T-cell (primary cell): ENCODE data around the gene TEN1. TPM values are rescaled to one million over a fixed set of nuclear protein-coding genes. Genes with fewer than 3 reads are reported as not detected.
"Not testable (repeated sequence)": the region's sequence is repeated elsewhere in the genome, so short reads cannot be mapped to it uniquely, and the experiment has no call there.

Experiments used
- ATAC-seq, 4 experiments: fragments of 200-7000 bp in 3 of 4; fragments of 150-1000 bp in 1 of 4; cut with Tn5 transposase; replicated peaks in 1 of 4; 1 replicate in 3 of 4; 2 replicates in 1 of 4; pipeline ENCODE4 v1.10.0; 2021; ENCODE audit warnings: moderate library complexity in 3 of 4, mild to moderate bottlenecking in 2 of 4, moderate number of reproducible peaks in 1 of 4
- CTCF ChIA-PET, 2 donors: fragments of 300-600 bp; sonication (Branson Sonifier 250); formaldehyde crosslinking; loops; one replicate each; lab custom pipeline; 2022; ENCODE audit warnings: antibody characterized with exemption in 2 of 2; lab: Charles Lee
- POLR2A ChIA-PET, 2 donors: fragments of 300-600 bp; sonication (Branson Sonifier 250); formaldehyde crosslinking; loops; one replicate each; lab custom pipeline; 2022; ENCODE audit warnings: antibody characterized with exemption in 2 of 2; lab: Charles Lee
- DNase-seq, 35 experiments: peaks; one replicate each; pipeline versions ENCODE4 v3.0.0 to v3.0.0-alpha.2; 2013 to 2023
- H3K27ac ChIP-seq: one replicate; pipeline ENCODE4 v1.5.1; 2013; ENCODE audit warnings: low read length
- H3K27me3 ChIP-seq, 2 experiments: replicated peaks in 1 of 2; 1 replicate in 1 of 2; 2 replicates in 1 of 2; pipeline versions ENCODE4 v1.6.1 to v1.7.0; 2013; ENCODE audit warnings: low read length in 1 of 2, mixed read lengths in 1 of 2; ENCODE audit not compliant: control insufficient read depth in 2 of 2, insufficient read depth in 2 of 2; ENCODE audit errors: extremely low read depth in 1 of 2
- H3K36me3 ChIP-seq, 2 donors: 1 replicate in 1 of 2; 2 replicates in 1 of 2; pipeline versions ENCODE4 v1.6.1 to v1.7.0; 2013; ENCODE audit warnings: low read length in 1 of 2; ENCODE audit not compliant: control insufficient read depth in 2 of 2, insufficient read depth in 1 of 2; ENCODE audit errors: extremely low read depth in 1 of 2
- H3K4me1 ChIP-seq, 2 experiments: 1 replicate in 1 of 2; 2 replicates in 1 of 2; pipeline versions ENCODE4 v1.6.1 to v1.7.0; 2013; ENCODE audit warnings: low read length in 2 of 2, mixed read lengths in 1 of 2; ENCODE audit not compliant: insufficient read depth in 2 of 2, control insufficient read depth in 1 of 2; ENCODE audit errors: extremely low read depth in 1 of 2
- H3K4me3 ChIP-seq, 2 donors: 1 replicate in 1 of 2; 2 replicates in 1 of 2; pipeline versions ENCODE4 v1.5.1 to v1.7.0; 2013; ENCODE audit warnings: mild to moderate bottlenecking in 2 of 2, low read length in 1 of 2, moderate library complexity in 1 of 2; ENCODE audit not compliant: control insufficient read depth in 1 of 2; ENCODE audit errors: extremely low read depth in 1 of 2
- H3K9me3 ChIP-seq: 2 replicates; pipeline ENCODE4 v1.7.0; 2013
- H3K27ac Mint-ChIP-seq, 2 donors: one replicate each; pipeline ENCODE4 v1.8.0; 2020 to 2021; ENCODE audit warnings: mild to moderate bottlenecking in 2 of 2, mixed read lengths in 2 of 2
- H3K27me3 Mint-ChIP-seq, 2 donors: one replicate each; pipeline ENCODE4 v1.8.0; 2021 to 2022; ENCODE audit warnings: mixed read lengths in 2 of 2
- H3K36me3 Mint-ChIP-seq: one replicate; pipeline ENCODE4 v1.8.0; 2021; ENCODE audit warnings: mixed read lengths
- H3K4me1 Mint-ChIP-seq, 3 donors: one replicate each; pipeline ENCODE4 v1.8.0; 2020 to 2022; ENCODE audit warnings: mixed read lengths in 3 of 3, mild to moderate bottlenecking in 1 of 3
- H3K4me3 Mint-ChIP-seq, 3 donors: one replicate each; pipeline ENCODE4 v1.8.0; 2020 to 2022; ENCODE audit warnings: mild to moderate bottlenecking in 3 of 3, mixed read lengths in 3 of 3, moderate library complexity in 3 of 3
- H3K9me3 Mint-ChIP-seq, 3 donors: one replicate each; pipeline ENCODE4 v1.8.0; 2020 to 2022; ENCODE audit warnings: mixed read lengths in 3 of 3
- WGBS: methylation state at CpG from one replicate; pipeline ENCODE4 v1.1.5; 2013; ENCODE audit warnings: missing lambda C conversion rate; ENCODE audit not compliant: insufficient coverage; 5-methylcytosine and 5-hydroxymethylcytosine counted together
- total RNA-seq, 35 experiments: library from RNA in 6 of 35; stranded (reverse) in 6 of 35; fragments of 120-200 nt in 1 of 35; gene quantifications; one replicate each; pipeline versions ENCODE4 v1.2.1 to v1.2.4 and lab custom pipeline; 2013 to 2026

Gene TEN1
- total RNA-seq, 5 donors from 2014 or later (not counting 1 experiment from before 2014, with no cell fraction given), result 12.8 to 15.3 (median 14.3) TPM

DNA sequence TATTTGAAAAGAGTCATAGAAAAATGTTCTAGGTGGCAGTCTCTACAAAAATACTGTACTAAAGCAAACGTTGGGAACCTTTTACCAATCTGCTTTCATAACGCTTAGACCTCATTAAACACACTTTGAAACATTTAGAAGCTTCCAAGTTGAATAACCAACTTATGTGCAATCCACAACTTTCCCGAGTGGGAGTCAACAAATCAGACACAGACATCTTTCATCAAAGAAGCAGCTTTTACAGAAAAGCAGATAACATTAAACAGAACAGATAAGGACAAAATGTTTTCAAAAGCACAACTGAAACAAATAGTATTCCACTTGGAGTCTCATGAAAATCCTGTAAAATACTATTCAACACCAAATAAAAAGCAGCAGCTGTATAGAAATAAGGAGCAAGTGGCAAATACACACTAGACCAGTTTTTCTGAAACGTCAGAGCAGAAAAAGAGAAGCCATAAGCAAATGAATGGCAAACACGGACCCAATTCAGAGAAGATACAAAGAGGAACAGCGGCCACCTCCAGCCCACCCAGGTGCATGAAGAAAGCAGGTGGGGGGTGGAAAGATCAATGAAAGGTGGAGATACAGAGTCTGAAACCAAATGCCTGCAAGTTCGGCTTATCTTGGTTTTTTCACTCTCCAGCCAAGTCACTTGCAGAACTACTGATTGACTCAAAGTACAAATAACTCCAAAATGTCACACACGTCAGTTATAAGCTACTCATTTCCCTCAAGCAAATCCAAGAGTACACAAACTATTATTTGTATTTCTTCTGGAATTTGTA lies 19.8 kb upstream of the TEN1 start:
- Mint-ChIP-seq H3K4me3 (no peak overlapping the region), H3K36me3 (peaks cover 28% of the 10 kb centered on the region), H3K9me3 (no peaks in the 10 kb centered on the region), H3K27me3 (no peaks in the 10 kb centered on the region), H3K4me1 (peaks cover 3 to 12% (median 11%) of the 10 kb centered on the region in 3 donors), H3K27ac (no peak overlapping the region)
- Histone ChIP-seq H3K9me3 (no peaks in the 10 kb centered on the region), H3K4me1 (no peaks in the 10 kb centered on the region), H3K36me3 (peaks cover 12 to 28% of the 10 kb centered on the region in 2 donors), H3K27me3 (no peaks in the 10 kb centered on the region), H3K4me3 (no peak overlapping the region), H3K27ac (no peak overlapping the region)
- ATAC-seq, result no peak
- DNase-seq, result no peak
- ChIA-PET CTCF (interaction anchor here in 1 of 2 donors (0.6 kb wide), 1 partner anchor 94 kb away, joined by 3 read pairs; no protein-coding TSS in a partner anchor), POLR2A (interaction anchor here in 1 of 2 donors (0.5 kb wide), 1 partner anchor 104 kb away, joined by 8 read pairs; the partner anchor contains the start of gene WBP2)
- WGBS, result 92% methylated on average over 2 of the region's 8 CpGs

- no peak for ATAC-seq
- CTCF ChIA-PET, result interaction anchor here in 1 of 2 donors (0.6 kb wide), 1 partner anchor 88 kb away, joined by 3 read pairs; no protein-coding TSS in a partner anchor
These were observed 19.1 kb upstream of the TEN1 start for GRCh38 chr17:75959839-75960511.

DNA sequence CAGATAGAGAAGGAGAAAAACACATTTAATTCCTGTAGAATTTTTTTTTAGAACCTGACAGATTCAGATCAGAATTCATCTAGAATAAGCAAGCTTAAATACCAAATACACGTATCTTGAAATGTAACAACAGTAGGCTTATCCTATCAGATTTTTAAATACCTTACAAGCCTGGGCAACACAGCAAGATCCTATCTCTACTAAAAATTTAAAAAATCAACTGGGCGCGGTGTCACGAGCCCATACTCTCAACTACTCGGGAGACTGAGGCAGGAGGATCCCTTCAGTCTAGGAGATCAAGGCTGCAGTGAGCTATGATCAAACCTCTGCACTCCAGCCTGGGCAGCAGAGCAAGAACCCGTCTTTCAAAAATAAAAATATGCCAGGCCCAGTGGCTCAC lies 13.6 kb upstream of the TEN1 start:
- H3K27ac Mint-ChIP-seq, result no peak overlapping the region
- H3K9me3 Mint-ChIP-seq, result no peaks in the 10 kb centered on the region
- ChIA-PET CTCF (interaction anchor here (0.6 to 0.7 kb wide), 3 partner anchors 25 to 1497 kb away, joined by 3 to 5 read pairs (median 3); no protein-coding TSS in a partner anchor), POLR2A (interaction anchor here (0.6 kb wide), 2 partner anchors 9 to 162 kb away, joined by 3 to 7 read pairs; no protein-coding TSS in a partner anchor)
- Histone ChIP-seq H3K4me1 (no peaks in the 10 kb centered on the region), H3K4me3 (no peak overlapping the region), H3K27me3 (no peaks in the 10 kb centered on the region), H3K36me3 (peaks cover 0 to 9% of the 10 kb centered on the region in 2 donors), H3K9me3 (no peaks in the 10 kb centered on the region), H3K27ac (no peak overlapping the region)
- H3K36me3 Mint-ChIP-seq, result peaks cover 19% of the 10 kb centered on the region
- DNase-seq (no peak), ATAC-seq (no peak)
- H3K4me3 Mint-ChIP-seq, result no peak overlapping the region
- peaks cover 13 to 22% (median 18%) of the 10 kb centered on the region in 3 donors for H3K4me1 Mint-ChIP-seq
- WGBS, result 96% methylated on average over 4 of the region's 6 CpGs
- H3K27me3 Mint-ChIP-seq, result no peaks in the 10 kb centered on the region

More at GRCh38 chr17:75959839-75960511, 19.1 kb upstream of the TEN1 start:
- H3K36me3 ChIP-seq, result peaks cover 11 to 24% of the 10 kb centered on the region in 2 donors
- H3K27me3 ChIP-seq, result no peaks in the 10 kb centered on the region
- DNase-seq, result no peak
- Mint-ChIP-seq H3K36me3 (peaks cover 31% of the 10 kb centered on the region), H3K4me1 (peaks cover 3 to 16% (median 14%) of the 10 kb centered on the region in 3 donors), H3K27ac (no peak overlapping the region), H3K27me3 (no peaks in the 10 kb centered on the region), H3K4me3 (no peak overlapping the region), H3K9me3 (no peaks in the 10 kb centered on the region)
- no peaks in the 10 kb centered on the region for H3K9me3 ChIP-seq
- H3K4me3 ChIP-seq, result no peak overlapping the region
- POLR2A ChIA-PET, result no interaction called here
- no peak overlapping the region for H3K27ac ChIP-seq
- H3K4me1 ChIP-seq, result no peaks in the 10 kb centered on the region
- WGBS, result 97% methylated on average over 7 of the region's 11 CpGs

DNA sequence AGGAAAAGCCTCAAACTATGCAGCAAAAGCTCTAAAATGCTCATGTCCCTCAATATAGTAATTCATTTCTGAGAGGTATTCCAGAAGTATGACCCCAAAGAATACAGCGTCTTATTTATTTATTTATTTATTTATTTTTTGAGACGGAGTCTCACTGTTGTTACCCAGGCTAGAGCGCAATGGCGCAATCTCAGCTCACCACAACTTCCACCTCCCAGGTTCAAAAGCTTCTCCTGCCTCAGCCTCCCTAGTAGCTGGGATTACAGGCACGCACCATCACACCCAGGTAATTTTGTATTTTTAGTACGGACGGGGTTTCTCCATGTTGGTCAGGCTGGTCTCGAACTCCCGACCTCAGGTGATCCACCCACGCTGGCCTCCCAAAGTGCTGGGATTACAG lies 10.0 kb upstream of the TEN1 start:
- H3K9me3 ChIP-seq, H3K4me1 ChIP-seq, H3K27me3 Mint-ChIP-seq, H3K4me3 Mint-ChIP-seq, H3K27me3 ChIP-seq, H3K4me3 ChIP-seq, H3K27ac Mint-ChIP-seq, ATAC-seq, H3K27ac ChIP-seq, DNase-seq, H3K9me3 Mint-ChIP-seq: not testable (repeated sequence)
- peaks cover 0 to 16% of the 10 kb centered on the region in 2 donors for H3K36me3 ChIP-seq
- 100% methylated on average over 1 of the region's 10 CpGs for WGBS
- ChIA-PET POLR2A (interaction anchor here in 1 of 2 donors (0.7 kb wide), 1 partner anchor 1258 kb away, joined by 4 read pairs; no protein-coding TSS in a partner anchor), CTCF (interaction anchor here in 1 of 2 donors (0.7 kb wide), 1 partner anchor 38 kb away, joined by 3 read pairs; no protein-coding TSS in a partner anchor)
- Mint-ChIP-seq H3K4me1 (peaks cover 18 to 23% (median 18%) of the 10 kb centered on the region in 3 donors), H3K36me3 (peaks cover 18% of the 10 kb centered on the region)

DNA sequence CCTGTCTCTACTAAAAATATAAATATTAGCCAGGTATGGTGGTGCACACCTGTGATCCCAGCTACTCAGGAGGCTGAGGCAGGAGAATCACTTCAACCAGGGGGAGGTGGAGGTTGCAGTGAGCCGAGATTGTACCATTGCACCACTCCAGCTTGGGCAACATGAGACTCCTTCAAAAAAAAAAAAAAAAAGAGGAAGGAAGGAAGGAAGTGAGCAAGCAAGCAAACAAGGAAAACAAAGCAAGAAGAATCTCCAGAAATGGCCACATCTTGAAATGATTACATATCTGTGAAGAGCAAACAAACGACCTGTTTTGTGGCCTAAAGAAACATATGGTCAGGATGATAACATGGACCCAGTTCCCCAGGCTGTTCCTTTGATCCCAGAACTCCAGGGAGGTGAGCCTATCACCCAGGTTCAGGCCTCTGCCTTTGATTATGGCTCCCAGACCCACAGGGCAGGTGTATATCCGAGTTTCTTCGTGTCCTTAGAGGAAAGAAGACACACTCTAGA lies 9.0 kb upstream of the TEN1 start:
- no peak for ATAC-seq
- CTCF ChIA-PET, result no interaction called here
- no peaks in the 10 kb centered on the region for H3K4me1 ChIP-seq
- H3K9me3 Mint-ChIP-seq, result no peaks in the 10 kb centered on the region
- H3K27me3 Mint-ChIP-seq, result no peaks in the 10 kb centered on the region
- WGBS, result 83% methylated on average over 3 of the region's 4 CpGs
- H3K4me3 ChIP-seq, result no peak overlapping the region
- no peak overlapping the region for H3K27ac ChIP-seq
- H3K36me3 ChIP-seq, result peaks cover 0 to 16% of the 10 kb centered on the region in 2 donors
- peaks cover 15% of the 10 kb centered on the region for H3K36me3 Mint-ChIP-seq
- H3K9me3 ChIP-seq, result no peaks in the 10 kb centered on the region
- POLR2A ChIA-PET, result interaction anchor here in 1 of 2 donors (0.7 kb wide), 1 partner anchor 18 kb away, joined by 5 read pairs; no protein-coding TSS in a partner anchor
- no peak for DNase-seq
- peaks cover 18 to 23% (median 23%) of the 10 kb centered on the region in 3 donors for H3K4me1 Mint-ChIP-seq
- no peak overlapping the region for H3K27ac Mint-ChIP-seq
- no peak overlapping the region for H3K4me3 Mint-ChIP-seq
- no peaks in the 10 kb centered on the region for H3K27me3 ChIP-seq

DNA sequence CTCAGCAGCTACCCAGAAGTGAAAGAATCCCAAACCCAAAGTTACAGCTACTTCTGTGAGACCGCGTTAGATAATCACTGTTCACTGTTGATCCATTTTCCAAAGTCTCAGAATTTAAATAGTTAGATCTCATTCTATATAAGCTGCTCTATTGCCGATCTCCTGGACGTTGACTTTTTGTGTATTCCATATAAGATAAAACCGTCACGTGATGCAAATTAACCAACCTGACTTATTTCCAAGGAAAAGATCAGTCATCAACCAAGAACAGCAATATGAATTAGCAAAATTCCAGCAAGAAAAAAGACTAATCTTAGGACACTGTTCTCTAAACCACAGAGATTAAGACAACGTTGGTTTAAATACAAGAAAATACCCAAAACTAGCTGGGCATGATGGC lies 8.4 kb upstream of the TEN1 start:
- no peak overlapping the region for H3K4me3 Mint-ChIP-seq
- H3K9me3 Mint-ChIP-seq, result no peaks in the 10 kb centered on the region
- no peaks in the 10 kb centered on the region for H3K27me3 Mint-ChIP-seq
- H3K36me3 Mint-ChIP-seq, result peaks cover 15% of the 10 kb centered on the region
- no peak overlapping the region for H3K27ac Mint-ChIP-seq
- no peaks in the 10 kb centered on the region for H3K27me3 ChIP-seq
- H3K36me3 ChIP-seq, result peaks cover 0 to 16% of the 10 kb centered on the region in 2 donors
- H3K4me1 ChIP-seq, result no peaks in the 10 kb centered on the region
- DNase-seq (no peak), ATAC-seq (no peak)
- H3K4me3 ChIP-seq, result no peak overlapping the region
- 100% methylated on average over 4 of the region's 7 CpGs for WGBS
- CTCF ChIA-PET, result no interaction called here
- POLR2A ChIA-PET, result no interaction called here
- H3K9me3 ChIP-seq, result no peaks in the 10 kb centered on the region
- peaks cover 22 to 26% (median 25%) of the 10 kb centered on the region in 3 donors for H3K4me1 Mint-ChIP-seq
- no peak overlapping the region for H3K27ac ChIP-seq
